Lower leg skin (tissue), 4 donors: ENCODE results near the gene THAP10. TPM values are rescaled to one million over a fixed set of nuclear protein-coding genes. Genes with fewer than 3 reads are reported as not detected.

ENCODE experiments used
- DNase-seq, 2 donors: peaks; one replicate each; pipeline ENCODE4 v3.0.0-alpha.2; 2019; ENCODE audit warnings: low spot score in 2 of 2
- H3K4me3 ChIP-seq: fragments of 200-600 bp; sonication (generic); 2 replicates; pipeline ENCODE4 v1.5.1; 2017; ENCODE audit warnings: mild to moderate bottlenecking, low read depth; ENCODE audit not compliant: poor library complexity, severe bottlenecking
- POLR2A ChIP-seq, 2 donors: fragments of 450-650 bp; IDR thresholded peaks; one replicate each; pipeline ENCODE4 v1.6.1; 2016 to 2017; ENCODE audit warnings: antibody characterized with exemption in 2 of 2, mild to moderate bottlenecking in 1 of 2, moderate library complexity in 1 of 2
- WGBS, 2 donors: methylation state at CpG; one replicate each; pipeline ENCODE4 v1.1.5; 2018; 5-methylcytosine and 5-hydroxymethylcytosine counted together
- intact Hi-C: fragments of 100-400 bp; cut with DNase I; formaldehyde crosslinking; loops from one replicate; pipeline ENCODE4 v1.15.0; 2023; ENCODE audit warnings: low total_unique reads
- total RNA-seq, 4 donors: library from RNA; depleted of rRNA; stranded (reverse); fragments of >200 nt; gene quantifications; one replicate each; pipeline ENCODE4 v1.1.0, GENCODE V29; 2016
- TF ChIP-seq, protein P1 (sequence below), 3 donors: fragments of 450-650 bp; IDR thresholded peaks; one replicate each; pipeline ENCODE4 v1.5.1; 2016; ENCODE audit warnings: antibody characterized with exemption in 3 of 3, mild to moderate bottlenecking in 3 of 3, moderate library complexity in 2 of 3

THAP10 gene
- total RNA-seq, 4 donors from 2014 or later: 2.0 to 4.5 (median 2.9) TPM

DNA sequence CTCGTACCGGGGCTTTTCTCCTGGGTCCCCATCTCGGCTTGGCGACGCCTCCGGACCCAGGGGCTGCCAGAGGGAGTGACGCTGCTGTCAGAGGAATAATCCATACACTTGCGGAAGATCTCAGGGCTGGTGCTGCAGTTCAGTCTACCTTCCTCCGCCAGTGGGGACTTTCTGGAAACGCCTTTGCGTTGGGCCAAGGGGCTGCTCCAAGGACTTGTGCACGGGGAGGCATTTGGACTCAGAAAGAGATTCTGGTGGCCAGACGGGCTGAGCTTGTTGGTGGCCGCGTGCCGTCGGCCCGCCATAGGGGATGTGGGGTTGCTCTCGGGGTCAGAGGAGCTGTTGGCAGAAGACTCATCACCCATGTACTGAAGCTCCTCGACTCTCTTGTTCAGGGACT, 60.1 kb downstream of the THAP10 start:
- TF ChIP-seq, protein P1, sequence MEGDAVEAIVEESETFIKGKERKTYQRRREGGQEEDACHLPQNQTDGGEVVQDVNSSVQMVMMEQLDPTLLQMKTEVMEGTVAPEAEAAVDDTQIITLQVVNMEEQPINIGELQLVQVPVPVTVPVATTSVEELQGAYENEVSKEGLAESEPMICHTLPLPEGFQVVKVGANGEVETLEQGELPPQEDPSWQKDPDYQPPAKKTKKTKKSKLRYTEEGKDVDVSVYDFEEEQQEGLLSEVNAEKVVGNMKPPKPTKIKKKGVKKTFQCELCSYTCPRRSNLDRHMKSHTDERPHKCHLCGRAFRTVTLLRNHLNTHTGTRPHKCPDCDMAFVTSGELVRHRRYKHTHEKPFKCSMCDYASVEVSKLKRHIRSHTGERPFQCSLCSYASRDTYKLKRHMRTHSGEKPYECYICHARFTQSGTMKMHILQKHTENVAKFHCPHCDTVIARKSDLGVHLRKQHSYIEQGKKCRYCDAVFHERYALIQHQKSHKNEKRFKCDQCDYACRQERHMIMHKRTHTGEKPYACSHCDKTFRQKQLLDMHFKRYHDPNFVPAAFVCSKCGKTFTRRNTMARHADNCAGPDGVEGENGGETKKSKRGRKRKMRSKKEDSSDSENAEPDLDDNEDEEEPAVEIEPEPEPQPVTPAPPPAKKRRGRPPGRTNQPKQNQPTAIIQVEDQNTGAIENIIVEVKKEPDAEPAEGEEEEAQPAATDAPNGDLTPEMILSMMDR (IDR thresholded peaks at IDR 0.05): no peak
- TF ChIP-seq POLR2A (IDR thresholded peaks at IDR 0.05): no peak
- intact Hi-C loops: no loop called here
- WGBS, 2 donors: 96% methylated on average over 20 of the region's 20 CpGs
- peak in 1 of 2 donors; percentile 50 for DNase-seq
- no peak overlapping the region for H3K4me3 ChIP-seq

Other genes with a start within 250 kb of the THAP10 start
- gene UACA, start 128.9 kb downstream of the THAP10 start, total RNA-seq: 10 to 100 TPM; 37.8 to 47.3 (median 42.1) TPM
- 10 to 100 TPM in 2 of 4 donors, 1 to 10 TPM in 2; 4.9 to 22.3 (median 14.5) TPM for gene LARP6, start 38.3 kb downstream of the THAP10 start, total RNA-seq
- gene LRRC49, start 393 bp upstream of the THAP10 start, total RNA-seq: 1 to 10 TPM; 1.9 to 6.1 (median 5.3) TPM
- 10 to 100 TPM in 3 of 4 donors, 1 to 10 TPM in 1; 9.3 to 39.2 (median 32.8) TPM for gene THSD4, start 223.0 kb upstream of the THAP10 start, total RNA-seq